ENCODE results near the gene TUBB4A. TPM values are rescaled to one million over a fixed set of nuclear protein-coding genes. Genes with fewer than 3 reads are reported as not detected.
"Not testable (repeated sequence)": the region's sequence is repeated elsewhere in the genome, so short reads cannot be mapped to it uniquely, and the experiment has no call there.

The TUBB4A gene
- total RNA-seq, 1 experiment from 2014 or later, result not detected

DNA sequence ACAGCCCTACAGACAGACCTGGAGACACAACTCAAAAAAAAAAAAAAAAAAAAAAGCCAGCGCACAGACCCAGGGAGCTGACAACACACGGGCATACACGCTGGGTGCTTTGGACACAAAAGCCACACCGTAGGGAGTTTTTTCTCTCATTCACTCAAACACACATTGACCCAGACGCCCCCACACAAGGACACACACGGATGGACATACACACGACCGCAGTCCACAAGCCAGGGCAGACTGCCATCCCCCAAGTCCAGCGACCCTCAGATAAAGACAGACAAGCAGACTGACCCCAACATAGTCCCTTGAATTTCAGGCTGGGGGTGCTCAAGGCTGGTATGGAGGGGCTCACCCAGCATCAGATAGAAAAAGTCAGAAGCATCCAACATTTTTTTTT lies 12.0 kb upstream of the TUBB4A start:
- no peak overlapping the region for H2AFZ ChIP-seq
- no peak for TF ChIP-seq EZH2 (IDR thresholded peaks at IDR 0.05; ENCODE audit: low read depth)
- TF ChIP-seq, protein P1, sequence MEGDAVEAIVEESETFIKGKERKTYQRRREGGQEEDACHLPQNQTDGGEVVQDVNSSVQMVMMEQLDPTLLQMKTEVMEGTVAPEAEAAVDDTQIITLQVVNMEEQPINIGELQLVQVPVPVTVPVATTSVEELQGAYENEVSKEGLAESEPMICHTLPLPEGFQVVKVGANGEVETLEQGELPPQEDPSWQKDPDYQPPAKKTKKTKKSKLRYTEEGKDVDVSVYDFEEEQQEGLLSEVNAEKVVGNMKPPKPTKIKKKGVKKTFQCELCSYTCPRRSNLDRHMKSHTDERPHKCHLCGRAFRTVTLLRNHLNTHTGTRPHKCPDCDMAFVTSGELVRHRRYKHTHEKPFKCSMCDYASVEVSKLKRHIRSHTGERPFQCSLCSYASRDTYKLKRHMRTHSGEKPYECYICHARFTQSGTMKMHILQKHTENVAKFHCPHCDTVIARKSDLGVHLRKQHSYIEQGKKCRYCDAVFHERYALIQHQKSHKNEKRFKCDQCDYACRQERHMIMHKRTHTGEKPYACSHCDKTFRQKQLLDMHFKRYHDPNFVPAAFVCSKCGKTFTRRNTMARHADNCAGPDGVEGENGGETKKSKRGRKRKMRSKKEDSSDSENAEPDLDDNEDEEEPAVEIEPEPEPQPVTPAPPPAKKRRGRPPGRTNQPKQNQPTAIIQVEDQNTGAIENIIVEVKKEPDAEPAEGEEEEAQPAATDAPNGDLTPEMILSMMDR (conservative IDR thresholded peaks at IDR 0.05), result no peak
- no peaks in the 10 kb centered on the region for H3K36me3 ChIP-seq (ENCODE audit: low read depth)
- H3K9me2 ChIP-seq (ENCODE audit: insufficient read depth), result no peaks in the 10 kb centered on the region
- no peaks in the 10 kb centered on the region for H3K9me3 ChIP-seq (ENCODE audit: insufficient read depth, low read depth)
- ChIA-PET POLR2A (ENCODE audit: unreplicated experiment) (no interaction called here), CTCF (no interaction called here)
- BruUV-seq (replicated peaks), result no TSS peak
- no peaks in the 10 kb centered on the region for H4K20me1 ChIP-seq (ENCODE audit: insufficient read depth)
- H3K4me3 ChIP-seq, result no peak overlapping the region
- H3K27ac ChIP-seq, result no peak overlapping the region
- H3K4me2 ChIP-seq, result no peak overlapping the region
- H3K27me3 ChIP-seq (ENCODE audit: insufficient read depth, low read depth), result no peaks in the 10 kb centered on the region
- no peaks in the 10 kb centered on the region for H3K79me2 ChIP-seq (ENCODE audit: low read depth)
- no peaks in the 10 kb centered on the region for H3K4me1 ChIP-seq (replicated peaks; ENCODE audit: insufficient read depth)
- H3F3A ChIP-seq (ENCODE audit: insufficient read depth, low read depth), result no peaks in the 10 kb centered on the region
- no peak for DNase-seq
- intact Hi-C loops (cut with micrococcal nuclease; ENCODE audit: unreplicated experiment), result no loop called here

DNA sequence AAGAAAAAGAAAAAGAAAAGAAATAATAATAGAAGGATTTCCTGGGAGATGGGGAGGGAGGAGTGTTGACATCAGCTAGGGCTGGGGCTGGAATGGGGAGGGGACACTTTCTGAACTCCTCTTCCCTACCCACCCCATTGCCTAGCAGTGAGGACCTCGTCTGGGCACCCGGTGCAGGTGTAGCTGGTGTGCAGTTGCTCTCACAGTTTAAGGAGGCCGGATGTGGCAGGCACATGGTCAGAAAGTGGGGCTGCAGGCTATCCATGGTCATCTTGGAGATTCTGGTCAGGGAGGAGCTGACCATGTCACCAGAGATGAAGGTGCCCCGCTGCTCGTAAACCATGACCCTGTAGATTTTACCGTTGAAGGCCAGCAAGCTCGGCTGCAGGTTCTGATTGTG lies 8.5 kb upstream of the TUBB4A start:
- intact Hi-C loops (cut with micrococcal nuclease; ENCODE audit: unreplicated experiment), result no loop called here
- no peak for DNase-seq
- H3K79me2 ChIP-seq (ENCODE audit: low read depth), result no peaks in the 10 kb centered on the region
- ChIA-PET CTCF (no interaction called here), POLR2A (ENCODE audit: unreplicated experiment) (no interaction called here)
- H3K27ac ChIP-seq, result no peak overlapping the region
- no peak overlapping the region for H3K4me3 ChIP-seq
- TF ChIP-seq, protein P1 (conservative IDR thresholded peaks at IDR 0.05), result no peak
- no peak for TF ChIP-seq EZH2 (IDR thresholded peaks at IDR 0.05; ENCODE audit: low read depth)
- no peaks in the 10 kb centered on the region for H3K9me3 ChIP-seq (ENCODE audit: insufficient read depth, low read depth)
- H2AFZ ChIP-seq, result no peak overlapping the region
- H3K36me3 ChIP-seq (ENCODE audit: low read depth), result no peaks in the 10 kb centered on the region
- H3K9me2 ChIP-seq (ENCODE audit: insufficient read depth), result no peaks in the 10 kb centered on the region
- no peak overlapping the region for H3K4me2 ChIP-seq
- H3K27me3 ChIP-seq (ENCODE audit: insufficient read depth, low read depth), result no peaks in the 10 kb centered on the region
- BruUV-seq (replicated peaks), result no TSS peak
- H4K20me1 ChIP-seq (ENCODE audit: insufficient read depth), result no peaks in the 10 kb centered on the region
- no peaks in the 10 kb centered on the region for H3K4me1 ChIP-seq (replicated peaks; ENCODE audit: insufficient read depth)
- no peaks in the 10 kb centered on the region for H3F3A ChIP-seq (ENCODE audit: insufficient read depth, low read depth)

DNA sequence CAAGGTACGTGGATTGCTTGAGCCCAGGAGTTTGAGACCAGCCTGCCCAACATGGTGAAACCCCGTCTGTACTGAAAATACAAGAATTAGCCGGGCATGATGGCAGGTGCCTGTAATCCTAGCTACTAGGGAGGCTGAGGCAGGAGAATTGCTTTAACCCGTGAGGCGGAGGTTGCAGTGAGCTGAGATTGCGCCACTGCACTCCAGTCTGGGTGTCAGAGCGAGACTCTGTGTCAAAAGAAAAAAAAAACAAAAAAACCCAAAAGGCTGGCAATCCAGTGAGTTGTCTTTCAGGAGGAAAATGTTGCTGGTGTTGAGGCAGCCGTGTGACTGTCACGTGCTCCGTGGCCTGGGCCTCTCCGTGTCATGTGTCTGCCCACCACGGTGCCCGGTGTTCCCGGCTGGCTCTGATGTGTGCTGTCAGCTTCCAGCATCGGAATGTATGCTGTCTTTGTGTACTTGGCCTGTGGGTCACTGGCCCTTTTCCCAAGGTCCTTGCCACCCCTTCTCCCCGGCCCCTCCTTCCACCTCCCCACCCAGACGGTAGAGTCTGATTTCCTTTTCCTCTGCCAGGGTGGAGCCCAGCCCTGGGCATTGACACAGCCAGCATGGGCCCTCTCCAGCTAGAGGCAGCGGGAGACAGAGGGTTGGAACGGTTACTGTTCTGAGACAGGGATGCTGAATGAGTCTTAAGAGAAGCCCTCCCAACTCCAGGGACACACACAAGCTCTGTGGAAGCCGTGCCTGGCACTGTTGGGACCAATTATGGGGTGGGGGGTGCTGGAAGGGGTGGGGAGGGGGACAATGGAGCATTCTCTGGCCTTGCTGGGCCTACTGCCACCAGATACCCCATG lies 7.2 kb upstream of the TUBB4A start:
- no peaks in the 10 kb centered on the region for H3K9me2 ChIP-seq (ENCODE audit: insufficient read depth)
- H3K27ac ChIP-seq, result no peak overlapping the region
- ChIA-PET CTCF (no interaction called here), POLR2A (ENCODE audit: unreplicated experiment) (no interaction called here)
- H4K20me1 ChIP-seq (ENCODE audit: insufficient read depth), result no peaks in the 10 kb centered on the region
- no peak overlapping the region for H2AFZ ChIP-seq
- H3K4me3 ChIP-seq, result no peak overlapping the region
- H3K4me2 ChIP-seq, result no peak overlapping the region
- no peak for DNase-seq
- no peaks in the 10 kb centered on the region for H3K4me1 ChIP-seq (replicated peaks; ENCODE audit: insufficient read depth)
- no peaks in the 10 kb centered on the region for H3K36me3 ChIP-seq (ENCODE audit: low read depth)
- H3K9me3 ChIP-seq (ENCODE audit: insufficient read depth, low read depth), result no peaks in the 10 kb centered on the region
- H3K79me2 ChIP-seq (ENCODE audit: low read depth), result no peaks in the 10 kb centered on the region
- TF ChIP-seq, protein P1 (conservative IDR thresholded peaks at IDR 0.05), result no peak
- no peak for TF ChIP-seq EZH2 (IDR thresholded peaks at IDR 0.05; ENCODE audit: low read depth)
- intact Hi-C loops (cut with micrococcal nuclease; ENCODE audit: unreplicated experiment), result no loop called here
- H3K27me3 ChIP-seq (ENCODE audit: insufficient read depth, low read depth), result no peaks in the 10 kb centered on the region
- no peaks in the 10 kb centered on the region for H3F3A ChIP-seq (ENCODE audit: insufficient read depth, low read depth)
- no TSS peak for BruUV-seq (replicated peaks)

DNA sequence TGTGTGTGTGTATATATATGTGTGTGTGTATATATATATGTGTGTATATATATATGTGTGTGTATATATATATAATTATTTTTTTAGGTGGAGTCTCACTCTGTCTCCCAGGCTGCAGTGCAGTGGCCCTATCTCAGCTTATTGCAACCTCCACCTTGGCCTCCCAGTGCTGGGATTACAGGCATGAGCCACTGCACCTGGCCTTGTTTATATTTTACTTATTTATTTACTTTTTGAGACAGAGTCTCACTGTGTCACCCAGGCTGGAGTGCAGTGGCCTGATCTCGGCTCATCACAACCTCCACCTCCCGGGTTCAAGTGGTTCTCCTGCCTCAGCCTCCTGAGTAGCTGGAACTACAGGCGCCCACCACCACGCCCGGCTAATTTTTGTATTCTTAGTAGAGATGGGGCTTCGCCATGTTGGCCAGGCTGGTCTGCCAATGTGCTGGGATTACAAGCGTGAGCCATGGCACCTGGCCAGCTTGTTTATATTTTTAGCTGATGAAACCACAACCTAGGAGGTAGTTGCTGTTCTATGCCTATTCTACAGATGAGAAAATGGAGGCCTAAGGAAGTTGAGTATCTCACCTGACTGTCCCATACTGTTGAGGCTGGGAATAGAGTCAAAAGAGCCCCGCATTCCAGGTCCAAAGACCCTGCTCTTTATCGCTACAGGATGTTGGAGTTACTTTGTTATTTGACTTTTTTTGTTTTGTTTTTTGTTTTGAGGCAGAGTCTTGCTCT lies 6.1 kb upstream of the TUBB4A start:
- H3K79me2 ChIP-seq (ENCODE audit: low read depth); H3K9me2 ChIP-seq (ENCODE audit: insufficient read depth); H2AFZ ChIP-seq; BruUV-seq (replicated peaks); H3F3A ChIP-seq (ENCODE audit: insufficient read depth, low read depth); DNase-seq; H3K27me3 ChIP-seq (ENCODE audit: insufficient read depth, low read depth); H3K4me2 ChIP-seq; H3K36me3 ChIP-seq (ENCODE audit: low read depth); H3K4me3 ChIP-seq; H3K27ac ChIP-seq; CTCF ChIA-PET; POLR2A ChIA-PET (ENCODE audit: unreplicated experiment); H3K4me1 ChIP-seq (replicated peaks; ENCODE audit: insufficient read depth); H3K9me3 ChIP-seq (ENCODE audit: insufficient read depth, low read depth); H4K20me1 ChIP-seq (ENCODE audit: insufficient read depth); intact Hi-C loops (cut with micrococcal nuclease; ENCODE audit: unreplicated experiment): not testable (repeated sequence)
